ENCODE results near the gene ZNF552.
"Not testable (repeated sequence)": the region's sequence is repeated elsewhere in the genome, so short reads cannot be mapped to it uniquely, and the experiment has no call there.

ZNF552 gene

DNA sequence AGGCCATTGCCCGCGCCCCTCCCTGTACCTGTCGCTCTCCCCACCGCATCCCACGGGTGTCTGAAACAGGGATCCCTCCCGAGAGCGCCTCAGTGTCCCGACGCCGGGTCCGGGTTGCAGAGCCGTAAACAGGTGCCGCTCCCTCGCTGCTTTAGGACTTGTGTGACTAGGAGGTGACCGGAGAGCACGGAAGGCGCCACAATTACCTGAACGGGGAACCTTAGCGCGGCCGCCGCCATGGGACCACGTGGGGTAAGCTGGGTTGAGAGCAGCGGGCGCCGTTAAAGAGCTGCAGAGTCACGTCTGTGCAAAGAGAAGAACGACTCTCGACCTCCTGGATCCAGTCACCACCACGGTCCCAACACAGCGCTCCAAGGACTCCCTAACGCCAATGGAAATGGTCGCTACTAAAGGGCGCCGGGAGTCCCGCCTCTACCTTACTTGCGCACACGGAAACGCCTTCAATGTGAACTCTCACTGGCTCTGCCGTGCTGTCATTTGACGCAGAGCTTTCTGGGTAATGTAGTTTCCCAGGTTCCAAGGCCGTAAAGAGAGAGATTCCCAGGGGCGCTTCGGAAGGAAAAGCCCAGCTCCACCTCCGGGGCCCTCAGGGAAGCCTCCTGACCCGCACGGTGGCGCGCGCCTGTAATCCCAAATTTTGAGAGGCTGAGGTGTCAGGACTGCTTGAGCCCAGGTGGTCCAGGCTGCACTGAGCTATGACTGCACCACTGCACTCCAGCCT lies at the start of gene ZNF552:
TSS of gene ZNF552 (minus strand) at position 409 of the 742 bp plus-strand sequence. CDS start at position 239, 170 bp downstream.
- peak; percentile 68 for DNase-seq

DNA sequence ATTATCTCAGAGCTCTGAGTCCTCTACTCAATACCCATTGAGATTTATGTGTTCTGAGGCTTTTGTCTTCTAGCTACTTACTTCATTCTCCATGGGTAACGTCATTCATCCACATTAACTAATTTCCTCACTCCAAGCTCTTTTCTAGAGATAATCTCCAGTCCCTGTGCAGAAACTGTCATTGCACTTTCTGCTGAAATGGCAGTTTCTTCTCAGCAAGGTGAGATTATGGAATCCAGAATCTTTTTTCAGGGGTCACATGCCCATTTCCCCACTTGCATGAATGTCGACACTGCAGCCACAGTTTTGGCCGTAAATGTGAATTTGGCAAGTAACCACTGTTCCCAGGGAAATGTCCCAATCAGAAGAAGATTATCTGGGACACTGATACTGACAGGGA lies 47.6 kb upstream of the ZNF552 start:
- not testable (repeated sequence) for DNase-seq

DNA sequence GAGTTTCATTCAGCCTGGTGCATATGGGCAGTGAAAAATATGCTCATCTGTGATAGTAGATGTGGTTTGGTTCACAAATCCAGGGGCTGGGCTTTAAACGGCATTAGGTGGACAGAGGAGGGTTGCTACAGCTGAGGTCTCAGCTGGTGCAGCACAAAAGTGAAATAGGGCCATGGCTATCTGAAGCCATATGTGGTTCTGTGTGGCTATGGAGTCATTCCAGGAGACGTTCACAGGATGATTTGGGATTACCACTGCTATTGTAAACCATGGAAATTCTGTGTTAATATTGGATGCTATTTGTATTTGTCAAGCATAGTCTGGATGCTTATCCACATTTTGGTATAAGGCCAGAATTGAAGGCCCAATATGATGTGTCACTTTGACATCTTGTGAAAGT lies 39.4 kb upstream of the ZNF552 start:
- DNase-seq = not testable (repeated sequence)

DNA sequence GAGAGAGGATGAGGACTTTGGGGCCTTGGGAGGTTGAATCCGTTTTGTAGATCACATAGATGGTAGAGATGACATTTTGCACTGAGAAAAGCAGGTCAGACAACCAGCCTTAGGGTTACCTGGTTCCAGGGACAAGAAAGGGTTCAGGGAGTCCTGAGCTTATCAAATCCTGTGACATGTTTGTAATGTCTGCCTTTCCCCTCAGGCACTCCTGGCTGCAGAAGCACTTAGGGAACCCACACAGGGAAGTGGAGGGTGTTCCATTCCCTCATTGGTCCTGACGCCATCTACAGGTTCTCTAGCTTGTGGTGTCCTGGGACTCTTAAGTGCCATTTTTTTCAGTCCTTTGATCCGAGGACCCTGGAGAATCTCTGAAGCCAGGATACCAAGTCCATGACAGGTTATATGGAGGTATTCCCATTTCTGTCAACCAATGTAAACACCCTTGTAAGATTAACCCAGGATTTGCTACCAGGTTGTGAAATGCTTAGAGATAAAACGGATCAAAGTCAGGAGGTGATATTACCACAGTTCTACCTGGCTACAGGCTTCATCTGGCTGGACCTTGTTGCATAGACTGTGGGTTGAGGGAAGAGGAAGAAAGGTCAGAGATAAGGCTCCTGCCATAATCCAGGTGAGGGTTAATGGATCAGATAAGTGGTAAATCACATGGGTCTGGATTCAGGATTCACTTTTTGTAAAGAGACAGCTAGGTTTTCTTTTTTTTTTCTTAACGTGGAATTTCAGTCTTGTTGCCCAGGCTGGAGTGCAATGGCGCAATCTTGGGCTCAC lies 37.3 kb upstream of the ZNF552 start:
- not testable (repeated sequence) for DNase-seq

DNA sequence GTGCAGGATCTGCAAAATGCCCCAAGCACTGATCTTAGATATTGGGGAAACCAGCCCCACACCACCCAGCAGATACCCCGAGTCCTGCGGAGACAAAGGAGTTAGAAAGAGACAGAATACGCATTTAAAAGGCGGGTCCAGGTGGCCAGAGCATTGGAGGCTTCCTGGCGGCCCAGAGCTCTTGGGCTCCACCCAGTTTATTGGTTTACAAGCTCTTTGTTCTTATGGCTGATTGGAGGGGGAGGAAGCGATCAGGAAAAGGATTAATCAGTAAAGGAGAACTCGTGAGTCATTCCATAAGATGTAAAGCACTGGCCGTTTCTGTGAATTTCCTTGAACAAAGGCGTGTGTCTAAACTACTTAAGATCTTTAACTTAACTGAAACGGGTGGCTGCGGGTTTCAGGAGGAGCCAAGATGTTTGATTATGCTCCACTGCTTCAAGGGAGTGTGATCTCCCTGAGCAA lies 35.9 kb upstream of the ZNF552 start:
- no peak for DNase-seq

DNA sequence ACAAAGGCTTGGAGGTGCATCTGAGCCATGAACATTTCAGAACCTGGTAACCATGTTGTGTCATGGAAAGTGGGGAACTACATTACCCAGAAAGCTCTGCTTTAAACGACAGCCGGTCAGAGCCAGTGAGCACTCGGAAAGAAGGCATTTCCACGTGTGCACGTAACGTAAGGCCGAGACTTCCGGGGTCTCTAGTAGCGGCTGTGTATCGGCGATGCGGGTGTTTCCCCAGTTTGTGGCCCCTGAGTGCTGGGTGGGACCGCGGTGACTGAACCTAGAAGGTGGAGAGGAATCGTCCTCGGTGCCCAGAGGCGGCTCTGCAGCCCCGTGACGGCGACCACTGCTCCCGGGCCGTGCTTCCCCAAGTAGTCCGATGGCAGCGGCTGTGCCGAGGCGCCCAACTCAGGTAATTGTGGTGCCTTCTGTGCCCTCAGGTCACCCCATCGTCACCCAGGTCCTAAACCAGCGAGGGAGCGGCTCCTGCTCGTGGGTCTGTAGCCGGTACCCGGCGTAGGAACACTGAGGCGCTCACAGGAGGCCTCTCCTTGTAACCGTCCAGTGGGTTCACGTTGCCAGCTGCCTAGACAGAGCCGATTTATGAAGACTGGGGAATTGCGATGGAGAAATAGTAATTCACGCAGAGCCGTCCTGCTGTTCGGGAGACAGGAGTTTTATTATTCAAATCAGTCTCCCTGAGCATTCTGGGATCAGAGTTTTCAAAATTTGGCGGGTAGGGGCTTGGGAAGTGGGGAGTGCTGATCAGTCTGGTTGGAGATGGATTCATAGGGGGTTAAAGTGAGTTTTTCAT lies 35.2 kb upstream of the ZNF552 start, which contains the start of gene ZNF587:
TSS of gene ZNF587 (plus strand) at position 194 of the 808 bp plus-strand sequence. CDS start at position 374, 180 bp downstream.
- DNase-seq = peak; percentile 69

DNA sequence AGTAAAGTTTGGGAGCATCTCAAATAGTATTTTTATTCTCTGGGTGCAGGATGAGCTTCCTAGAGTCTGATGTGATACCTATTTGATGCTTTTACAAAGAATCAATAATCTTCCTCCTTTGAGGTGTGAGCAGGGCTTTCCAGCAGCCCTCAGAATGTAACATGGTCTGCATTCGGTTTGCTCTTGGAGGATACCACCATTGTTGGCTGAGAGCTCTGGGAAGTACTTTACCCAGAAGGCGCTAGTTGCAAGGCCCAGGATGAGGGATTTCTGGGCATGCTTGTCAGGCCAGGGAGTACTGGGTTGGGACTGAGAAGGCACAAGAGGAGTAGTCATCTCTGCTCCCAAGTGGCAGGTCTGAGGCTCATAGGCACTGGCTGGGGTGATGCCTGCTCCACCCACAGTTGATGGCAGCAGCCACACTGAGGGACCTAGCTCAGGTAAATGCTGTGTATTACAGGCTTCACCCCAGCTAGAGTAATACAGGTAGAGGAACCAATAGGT lies 34.5 kb upstream of the ZNF552 start:
- DNase-seq = not testable (repeated sequence)

DNA sequence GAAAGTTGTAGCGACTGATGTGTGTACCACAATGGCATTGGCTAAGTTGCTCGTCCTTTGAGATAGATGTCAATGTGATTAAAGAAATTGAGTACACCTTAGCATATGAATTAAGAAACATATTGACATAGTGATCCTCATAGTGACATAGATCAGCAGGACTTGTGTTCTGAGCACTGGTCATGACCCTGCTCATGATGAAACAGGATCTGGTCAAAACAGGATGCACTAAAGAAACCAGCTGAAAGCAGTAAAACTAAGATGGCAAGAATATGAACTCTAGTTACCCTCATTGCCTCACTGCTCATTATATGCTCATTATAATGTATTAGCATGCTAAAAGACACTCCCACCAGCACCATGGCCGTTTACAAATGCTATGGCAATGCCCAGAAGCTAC lies 32.5 kb upstream of the ZNF552 start:
- DNase-seq = not testable (repeated sequence)

DNA sequence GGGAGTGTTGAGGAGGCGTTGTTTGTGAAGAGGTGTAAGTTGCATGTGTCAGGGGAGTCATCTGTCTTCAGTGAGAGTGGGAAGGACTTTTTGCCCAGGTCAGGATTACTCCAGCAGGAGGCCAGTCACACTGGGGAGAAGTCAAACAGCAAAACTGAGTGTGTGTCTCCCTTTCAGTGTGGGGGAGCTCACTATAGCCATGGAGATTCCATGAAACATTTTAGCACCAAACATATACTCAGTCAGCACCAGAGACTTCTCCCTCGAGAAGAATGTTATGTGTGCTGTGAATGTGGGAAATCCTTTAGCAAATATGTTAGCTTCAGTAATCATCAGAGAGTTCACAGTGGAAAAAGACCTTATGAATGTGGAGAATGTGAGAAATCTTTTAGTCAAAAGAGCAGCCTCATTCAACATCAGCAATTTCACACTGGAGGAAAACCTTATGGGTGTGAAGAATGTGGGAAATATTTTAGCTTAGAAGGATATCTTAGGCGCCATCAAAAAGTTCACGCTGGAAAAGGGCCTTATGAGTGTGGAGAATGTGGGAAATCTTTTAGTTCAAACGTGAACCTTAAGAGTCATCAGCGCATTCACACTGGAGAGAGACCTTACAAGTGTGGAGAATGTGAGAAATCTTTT lies 26.5 kb upstream of the ZNF552 start:
- no peak for DNase-seq

DNA sequence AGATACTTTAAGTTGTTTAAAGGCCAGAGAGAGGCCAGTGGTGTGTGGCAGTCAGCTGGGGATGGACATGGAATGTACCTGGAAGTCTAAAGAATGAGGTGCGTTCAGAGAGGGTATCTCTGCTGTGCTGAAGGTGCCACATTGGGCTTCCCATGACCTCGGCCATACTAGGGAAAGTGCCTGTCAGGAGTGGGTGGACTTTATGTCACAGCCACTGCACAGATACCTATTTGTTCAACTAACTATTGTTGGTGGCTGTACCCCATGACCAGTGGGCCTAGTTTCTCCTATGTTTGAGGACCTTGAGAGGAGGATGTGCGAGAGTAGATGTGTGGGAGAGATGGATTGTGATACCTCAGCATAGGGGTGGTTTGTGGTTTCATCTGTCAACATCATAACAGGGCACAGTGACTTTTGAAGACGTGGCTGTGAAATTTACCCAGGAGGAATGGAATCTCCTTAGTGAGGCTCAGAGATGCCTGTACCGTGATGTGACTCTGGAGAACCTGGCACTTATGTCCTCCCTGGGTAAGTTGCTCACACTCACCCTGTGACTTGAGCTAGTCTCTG lies 24.0 kb upstream of the ZNF552 start:
- not testable (repeated sequence) for DNase-seq

DNA sequence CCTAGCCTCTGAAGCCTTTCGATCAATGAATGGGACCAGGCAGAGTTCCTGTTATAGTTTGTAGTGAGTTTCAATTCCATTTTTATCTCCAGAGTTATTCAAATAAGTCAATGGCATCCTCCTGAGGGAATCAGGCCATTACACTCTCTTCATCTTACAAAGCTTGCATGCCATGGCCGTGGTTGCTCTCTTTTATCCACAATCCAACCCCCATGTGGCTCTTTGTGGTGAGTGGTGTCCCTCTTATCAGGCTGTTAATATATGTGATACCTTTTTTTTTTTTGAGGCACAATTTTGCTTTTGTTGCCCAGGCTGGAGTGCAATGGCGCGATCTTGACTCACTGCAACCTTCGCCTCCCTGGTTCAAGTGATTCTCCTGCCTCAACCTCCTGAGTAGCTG lies 22.3 kb upstream of the ZNF552 start:
- not testable (repeated sequence) for DNase-seq

DNA sequence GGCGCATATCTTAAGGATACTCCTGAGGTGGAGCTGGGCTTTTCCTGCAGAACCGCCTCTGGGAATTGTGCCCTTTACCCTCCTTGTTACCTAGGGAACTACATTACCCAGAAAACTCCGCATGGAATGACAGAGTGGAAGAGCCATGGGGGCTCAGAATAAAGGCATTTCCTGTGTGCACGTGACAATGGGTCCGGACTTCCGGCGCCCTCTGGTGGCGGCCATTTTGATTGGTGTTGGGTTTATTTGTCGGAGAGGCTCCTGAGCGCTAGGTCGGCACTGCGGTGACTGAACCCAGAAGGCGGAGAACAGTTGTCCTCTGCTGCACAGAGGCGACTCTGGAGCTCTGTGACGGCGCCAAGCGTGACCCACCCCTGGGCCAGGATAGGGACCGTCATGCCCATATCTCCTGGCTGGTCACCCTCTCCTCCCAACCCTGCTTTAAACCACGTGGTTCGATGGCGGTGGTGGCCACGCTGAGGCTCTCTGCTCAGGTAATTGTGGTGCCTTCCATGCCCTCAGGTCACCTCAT lies 15.4 kb upstream of the ZNF552 start, which contains the start of gene ZNF587B:
TSS of gene ZNF587B (plus strand) at position 229 of the 532 bp plus-strand sequence. CDS start at position 459, 230 bp downstream.
- DNase-seq = peak; percentile 45

DNA sequence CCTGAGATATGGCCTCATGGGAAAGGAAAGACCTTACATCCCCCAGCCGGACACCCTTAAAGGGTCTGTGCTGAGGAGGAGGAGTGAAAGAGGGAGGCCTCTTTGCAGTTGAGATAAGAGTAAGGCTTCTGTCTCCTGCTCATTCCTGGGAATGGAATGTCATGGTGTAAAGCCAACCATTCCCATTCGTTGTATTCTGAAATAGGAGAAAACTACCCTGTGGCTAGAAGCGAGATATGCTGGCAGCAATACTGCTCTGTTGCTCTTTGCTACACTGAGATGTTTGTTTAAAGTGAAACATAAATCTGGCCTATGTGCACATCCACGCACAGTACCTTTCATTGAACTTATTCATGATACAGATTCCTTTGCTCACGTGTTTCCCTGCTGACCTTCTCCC lies 14.6 kb upstream of the ZNF552 start:
- no peak for DNase-seq

DNA sequence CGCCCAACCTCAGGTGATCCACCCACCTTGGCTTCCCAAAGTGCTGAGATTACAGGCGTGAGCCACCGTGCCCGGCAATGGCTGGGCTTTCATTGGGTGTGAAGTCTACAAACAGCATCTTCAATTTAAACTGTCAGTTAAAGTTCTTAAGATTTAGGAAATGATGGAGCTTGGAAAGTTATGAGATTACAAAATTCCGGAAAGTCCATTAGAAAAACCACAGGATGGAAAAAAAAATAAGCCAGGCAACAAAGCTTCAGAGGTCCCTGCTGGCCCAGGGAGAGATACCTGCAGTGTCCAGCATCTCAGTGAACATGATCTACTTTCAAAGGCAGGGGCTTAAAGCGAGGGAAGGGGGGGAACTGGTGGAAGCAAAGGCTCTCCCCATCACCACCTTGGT lies 10.8 kb upstream of the ZNF552 start:
- DNase-seq = no peak

DNA sequence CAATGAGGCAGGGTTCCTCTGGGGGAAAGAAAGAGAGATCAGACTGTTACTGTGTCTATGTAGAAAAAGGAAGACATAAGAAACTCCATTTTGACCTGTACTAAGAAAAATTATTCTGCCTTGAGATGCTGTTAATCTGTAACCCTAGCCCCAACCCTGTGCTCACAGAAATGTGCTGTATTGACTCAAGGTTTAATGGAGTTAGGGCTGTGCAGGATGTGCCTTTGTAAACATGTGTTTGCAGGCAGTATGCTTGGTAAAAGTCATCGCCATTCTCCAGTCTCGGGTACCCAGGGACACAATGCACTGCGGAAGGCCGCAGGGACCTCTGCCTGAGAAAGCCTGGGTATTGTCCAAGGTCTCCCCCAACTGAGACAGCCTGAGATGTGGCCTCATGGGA lies 8.9 kb upstream of the ZNF552 start:
- DNase-seq = not testable (repeated sequence)

DNA sequence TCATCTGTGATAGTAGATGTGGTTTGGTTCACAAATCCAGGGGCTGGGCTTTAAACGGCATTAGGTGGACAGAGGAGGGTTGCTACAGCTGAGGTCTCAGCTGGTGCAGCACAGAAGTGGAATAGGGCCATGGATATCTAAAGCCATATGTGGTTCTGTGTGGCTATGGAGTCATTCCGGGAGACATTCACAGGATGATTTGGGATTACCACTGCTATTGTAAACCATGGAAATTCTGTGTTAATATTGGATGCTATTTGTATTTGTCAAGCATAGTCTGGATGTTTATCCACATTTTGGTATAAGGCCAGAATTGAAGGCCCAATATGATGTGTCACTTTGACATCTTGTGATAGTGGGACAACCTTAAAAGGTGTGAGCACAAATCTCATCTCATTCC lies 8.4 kb upstream of the ZNF552 start:
- DNase-seq = not testable (repeated sequence)

DNA sequence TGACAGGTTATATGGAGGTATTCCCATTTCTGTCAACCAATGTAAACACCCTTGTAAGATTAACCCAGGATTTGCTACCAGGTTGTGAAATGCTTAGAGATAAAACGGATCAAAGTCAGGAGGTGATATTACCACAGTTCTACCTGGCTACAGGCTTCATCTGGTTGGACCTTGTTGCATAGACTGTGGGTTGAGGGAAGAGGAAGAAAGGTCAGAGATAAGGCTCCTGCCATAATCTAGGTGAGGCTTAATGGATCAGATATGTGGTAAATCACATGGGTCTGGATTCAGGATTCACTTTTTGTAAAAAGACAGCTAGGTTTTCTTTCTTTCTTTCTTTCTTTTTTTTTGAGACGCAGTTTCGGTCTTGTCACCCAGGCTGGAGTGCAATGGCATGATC lies 6.8 kb upstream of the ZNF552 start:
- not testable (repeated sequence) for DNase-seq

DNA sequence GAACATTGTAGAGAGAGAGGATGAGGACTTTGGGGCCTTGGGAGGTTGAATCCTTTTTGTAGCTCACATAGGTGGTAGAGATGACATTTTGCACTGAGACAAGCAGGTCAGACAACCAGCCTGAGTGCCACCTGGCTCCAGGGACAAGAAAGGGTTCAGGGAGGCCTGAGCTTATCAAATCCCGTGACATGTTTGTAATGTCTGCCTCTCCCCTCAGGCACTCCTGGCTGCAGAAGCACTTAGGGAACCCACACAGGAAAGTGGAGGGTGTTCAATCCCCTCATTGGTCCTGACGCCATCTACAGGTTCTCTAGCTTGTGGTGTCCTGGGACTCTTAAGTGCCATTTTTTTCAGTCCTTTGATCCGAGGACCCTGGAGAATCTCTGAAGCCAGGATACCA lies 6.4 kb upstream of the ZNF552 start:
- not testable (repeated sequence) for DNase-seq

DNA sequence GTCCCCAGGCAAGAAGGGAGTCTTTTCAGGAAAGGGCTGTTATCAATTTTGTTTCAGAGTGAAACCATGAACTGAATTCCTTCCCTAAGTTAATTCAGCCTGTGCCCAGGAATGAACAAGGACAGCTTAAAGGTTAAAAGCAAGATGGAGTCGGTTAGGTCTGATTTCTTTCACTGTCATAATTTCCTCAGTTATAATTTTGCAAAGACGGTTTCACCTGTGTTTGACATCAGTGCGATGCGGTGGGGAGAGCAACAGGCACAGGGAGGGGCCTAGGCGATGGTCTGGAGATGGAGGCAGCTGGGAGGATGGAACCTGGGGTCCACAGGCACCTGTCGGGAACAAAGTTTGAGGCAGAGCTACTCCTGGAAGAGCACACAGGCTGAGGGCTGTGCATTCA lies 5.9 kb upstream of the ZNF552 start:
- no peak for DNase-seq

DNA sequence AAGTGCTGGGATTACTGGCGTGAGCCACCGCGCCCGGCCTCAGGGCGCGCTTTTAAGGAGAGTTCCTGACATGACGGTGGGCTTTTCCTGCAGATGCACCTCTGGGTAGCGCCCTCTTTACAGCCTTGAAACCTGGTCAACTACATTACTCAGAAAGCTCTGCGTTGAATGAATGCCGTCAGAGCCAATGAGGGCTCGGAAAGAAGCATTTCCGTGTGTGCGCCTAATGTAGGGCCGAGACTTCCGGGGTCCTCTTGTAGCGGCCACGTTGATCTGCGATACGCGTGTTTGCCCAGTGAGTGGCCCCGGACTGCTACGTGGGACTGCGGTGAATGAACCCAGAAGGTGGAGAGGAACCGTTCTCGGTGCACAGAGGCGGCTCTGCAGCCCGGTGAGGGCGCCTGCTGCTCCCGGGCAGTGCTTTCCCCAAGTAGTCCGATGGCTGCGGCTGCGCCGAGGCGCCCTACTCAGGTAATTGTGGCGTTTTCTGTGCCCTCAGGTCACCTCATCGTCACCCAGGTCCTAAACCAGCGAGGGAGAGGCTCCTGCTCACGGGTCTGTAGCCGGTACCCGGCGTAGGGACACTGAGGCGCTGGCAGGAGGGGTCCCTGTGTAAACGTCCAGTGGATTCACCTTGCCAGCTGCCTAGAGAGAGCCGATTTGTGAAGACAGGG lies 4.9 kb upstream of the ZNF552 start:
- peak; percentile 73 for DNase-seq

DNA sequence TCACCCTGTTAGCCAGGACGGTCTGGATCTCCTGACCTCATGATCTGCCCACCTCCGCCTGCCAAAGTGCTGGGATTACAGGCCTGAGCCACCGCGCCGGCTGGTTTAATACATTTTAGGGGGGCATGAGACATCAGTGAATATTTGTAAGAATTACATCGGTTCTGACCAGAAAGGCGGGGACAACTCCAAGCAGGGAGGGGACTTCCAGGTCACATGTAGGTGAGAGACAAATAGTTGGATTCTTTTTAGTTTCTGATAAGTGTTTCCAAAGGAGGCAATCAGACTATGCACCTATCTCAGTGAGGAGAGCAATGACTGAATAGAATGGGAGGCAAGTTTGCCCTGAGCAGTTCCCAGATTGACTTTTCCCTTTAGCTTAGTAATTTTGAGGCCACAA lies 3.7 kb upstream of the ZNF552 start:
- DNase-seq = no peak
